Measurements from ENCODE around the gene PIRT.

The PIRT gene

DNA sequence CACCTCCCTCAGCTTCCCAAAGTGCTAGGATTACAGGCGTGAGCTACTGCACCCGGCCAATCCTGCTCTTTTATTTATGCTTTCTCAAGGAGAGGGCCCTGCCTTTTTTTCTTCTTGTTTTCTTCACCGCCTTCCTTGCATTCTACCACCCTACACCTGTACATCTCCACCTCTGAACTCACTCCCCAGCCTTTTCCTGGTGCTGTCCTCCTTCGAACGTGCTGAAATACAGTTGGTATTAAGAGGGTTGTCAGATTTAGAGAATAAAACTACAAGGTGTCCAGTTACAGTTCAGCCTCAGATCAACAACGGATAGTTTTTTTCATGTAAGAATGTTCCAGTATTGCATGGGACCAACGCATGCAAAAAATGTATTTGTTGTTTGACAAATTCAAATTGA lies 1.7 kb downstream of the PIRT start:
- TF ChIP-seq, protein P1, sequence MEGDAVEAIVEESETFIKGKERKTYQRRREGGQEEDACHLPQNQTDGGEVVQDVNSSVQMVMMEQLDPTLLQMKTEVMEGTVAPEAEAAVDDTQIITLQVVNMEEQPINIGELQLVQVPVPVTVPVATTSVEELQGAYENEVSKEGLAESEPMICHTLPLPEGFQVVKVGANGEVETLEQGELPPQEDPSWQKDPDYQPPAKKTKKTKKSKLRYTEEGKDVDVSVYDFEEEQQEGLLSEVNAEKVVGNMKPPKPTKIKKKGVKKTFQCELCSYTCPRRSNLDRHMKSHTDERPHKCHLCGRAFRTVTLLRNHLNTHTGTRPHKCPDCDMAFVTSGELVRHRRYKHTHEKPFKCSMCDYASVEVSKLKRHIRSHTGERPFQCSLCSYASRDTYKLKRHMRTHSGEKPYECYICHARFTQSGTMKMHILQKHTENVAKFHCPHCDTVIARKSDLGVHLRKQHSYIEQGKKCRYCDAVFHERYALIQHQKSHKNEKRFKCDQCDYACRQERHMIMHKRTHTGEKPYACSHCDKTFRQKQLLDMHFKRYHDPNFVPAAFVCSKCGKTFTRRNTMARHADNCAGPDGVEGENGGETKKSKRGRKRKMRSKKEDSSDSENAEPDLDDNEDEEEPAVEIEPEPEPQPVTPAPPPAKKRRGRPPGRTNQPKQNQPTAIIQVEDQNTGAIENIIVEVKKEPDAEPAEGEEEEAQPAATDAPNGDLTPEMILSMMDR (IDR thresholded peaks at IDR 0.05; ENCODE audit: low read depth, low read length, missing control alignments), result no peak
- no peak overlapping the region for H3K27ac ChIP-seq
- no peak for DNase-seq
- H3K36me3 ChIP-seq (replicated peaks), result no peaks in the 10 kb centered on the region
- H3K27me3 ChIP-seq (replicated peaks), result no peaks in the 10 kb centered on the region
- no peak overlapping the region for H3K4me3 ChIP-seq (ENCODE audit: low read depth, low read length)
- in situ Hi-C loops (cut with HindIII; ENCODE audit: low pct_ligation_motif_present, low sequenced_read_pairs), result no loop called here

DNA sequence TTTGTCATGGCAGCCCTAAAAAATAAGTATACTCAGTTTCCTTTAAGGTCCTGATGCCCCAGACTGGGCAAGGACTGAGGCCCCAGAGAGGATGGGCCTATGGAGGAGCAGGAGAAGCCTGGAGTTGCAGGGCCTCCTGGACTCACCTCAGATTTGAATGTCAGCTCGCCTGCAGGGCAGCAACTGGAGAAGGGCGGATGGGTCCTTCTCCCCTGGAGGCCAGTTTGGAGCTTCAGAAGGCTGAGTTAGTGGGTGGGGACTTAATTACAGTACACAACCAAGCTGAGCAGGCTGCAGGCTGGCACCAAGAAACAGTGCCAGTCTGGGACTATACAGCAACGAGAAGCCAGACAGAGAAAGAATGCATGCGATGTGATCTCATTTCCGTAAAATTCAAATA lies 6.2 kb downstream of the PIRT start:
- Histone ChIP-seq H3K27ac (no peak overlapping the region), H3K27me3 (replicated peaks) (no peaks in the 10 kb centered on the region), H3K36me3 (replicated peaks) (no peaks in the 10 kb centered on the region), H3K4me3 (ENCODE audit: low read depth, low read length) (no peak overlapping the region)
- TF ChIP-seq, protein P1 (IDR thresholded peaks at IDR 0.05; ENCODE audit: low read depth, low read length, missing control alignments), result no peak
- no peak for DNase-seq
- in situ Hi-C loops (cut with HindIII; ENCODE audit: low pct_ligation_motif_present, low sequenced_read_pairs), result no loop called here

DNA sequence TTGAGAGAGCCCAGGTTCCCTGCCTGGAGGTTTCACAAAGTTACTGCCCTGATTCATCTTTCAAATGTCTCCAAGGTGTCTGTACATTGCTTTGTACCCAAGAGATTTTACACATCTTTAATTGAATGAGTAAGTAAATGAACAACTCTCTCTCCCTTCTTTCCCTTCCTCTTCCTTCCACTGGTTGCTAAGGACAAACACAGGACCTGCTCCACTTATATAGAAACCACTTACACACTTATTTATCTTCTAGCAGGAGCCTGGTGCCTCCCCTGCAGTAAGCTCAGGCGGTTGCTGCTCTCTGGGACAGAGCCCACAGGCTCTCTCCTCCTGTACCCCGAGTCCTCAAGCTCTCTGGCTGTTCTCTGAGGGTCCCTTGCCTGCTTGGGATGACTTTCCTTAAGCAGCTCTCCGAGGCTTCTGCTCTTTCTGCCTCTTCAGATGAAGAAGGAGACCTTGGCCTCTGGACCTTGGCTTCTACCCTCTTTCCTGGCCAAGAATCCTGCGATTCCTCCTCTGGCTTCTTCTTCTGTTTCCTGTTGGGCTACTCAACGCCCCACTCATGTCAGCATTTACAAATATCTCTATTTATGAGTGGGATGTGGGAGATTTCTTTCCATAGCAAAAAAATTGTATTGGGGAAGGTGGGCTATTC lies 9.9 kb downstream of the PIRT start:
- TF ChIP-seq, protein P1 (IDR thresholded peaks at IDR 0.05; ENCODE audit: low read depth, low read length, missing control alignments), result no peak
- in situ Hi-C loops (cut with HindIII; ENCODE audit: low pct_ligation_motif_present, low sequenced_read_pairs), result no loop called here
- DNase-seq, result no peak
- no peaks in the 10 kb centered on the region for H3K36me3 ChIP-seq (replicated peaks)
- H3K27ac ChIP-seq, result no peak overlapping the region
- H3K27me3 ChIP-seq (replicated peaks), result no peaks in the 10 kb centered on the region
- no peak overlapping the region for H3K4me3 ChIP-seq (ENCODE audit: low read depth, low read length)

DNA sequence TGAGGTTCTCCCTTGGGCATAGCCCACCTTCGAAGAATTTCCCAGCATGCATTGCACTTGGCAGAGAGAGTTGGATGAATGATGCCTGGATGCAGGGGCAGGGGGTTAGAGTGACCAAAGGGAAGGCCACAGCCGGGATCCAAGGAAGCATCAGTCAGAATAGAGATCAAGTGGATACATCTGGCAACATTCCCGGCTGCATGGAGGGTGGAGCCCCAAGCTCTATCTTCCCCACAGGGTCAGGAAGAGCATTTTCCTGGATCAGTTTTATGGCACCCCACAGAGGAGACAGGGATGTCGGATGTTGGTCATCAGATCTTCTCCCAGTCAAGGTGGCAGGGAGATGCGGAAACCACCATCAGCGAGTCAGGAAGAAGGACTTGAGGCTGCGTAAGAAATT lies 13.0 kb downstream of the PIRT start:
- DNase-seq, result no peak

DNA sequence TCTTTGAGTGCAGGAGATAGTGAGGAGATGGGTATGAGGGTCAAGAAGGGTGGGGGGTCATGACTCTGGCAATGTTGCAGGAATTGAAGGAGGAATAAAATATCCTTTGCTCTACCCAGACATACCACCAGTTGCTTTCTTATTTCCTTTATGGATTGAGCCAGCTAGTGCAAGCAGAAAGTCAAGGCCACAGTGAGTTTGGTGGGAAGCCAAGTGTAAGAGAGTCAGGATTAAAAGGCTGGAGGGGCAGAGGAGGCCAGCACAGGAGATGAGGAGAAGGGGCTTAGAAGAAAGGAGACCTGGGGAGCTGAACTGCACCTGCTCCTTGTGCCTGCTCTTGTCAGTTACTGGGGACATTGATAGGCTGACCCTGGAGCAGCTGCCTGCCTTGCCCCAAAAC lies 16.1 kb downstream of the PIRT start:
- in situ Hi-C loops (cut with HindIII; ENCODE audit: low pct_ligation_motif_present, low sequenced_read_pairs), result no loop called here
- Histone ChIP-seq H3K27me3 (replicated peaks) (no peaks in the 10 kb centered on the region), H3K27ac (no peak overlapping the region)

More for the DNA sequence above, 13.0 kb downstream of the PIRT start:
- H3K4me3 ChIP-seq (ENCODE audit: low read depth, low read length), result no peak overlapping the region
- H3K27ac ChIP-seq, result no peak overlapping the region
- H3K27me3 ChIP-seq (replicated peaks), result no peaks in the 10 kb centered on the region
- TF ChIP-seq, protein P1 (IDR thresholded peaks at IDR 0.05; ENCODE audit: low read depth, low read length, missing control alignments), result no peak
- H3K36me3 ChIP-seq (replicated peaks), result no peaks in the 10 kb centered on the region
- in situ Hi-C loops (cut with HindIII; ENCODE audit: low pct_ligation_motif_present, low sequenced_read_pairs), result no loop called here

More for the DNA sequence above, 16.1 kb downstream of the PIRT start:
- DNase-seq, result no peak
- Histone ChIP-seq H3K36me3 (replicated peaks) (no peaks in the 10 kb centered on the region), H3K4me3 (ENCODE audit: low read depth, low read length) (no peak overlapping the region)
- TF ChIP-seq, protein P1 (IDR thresholded peaks at IDR 0.05; ENCODE audit: low read depth, low read length, missing control alignments), result no peak
